HepG2 (cell line): ENCODE measurements around the gene SLC16A11. TPM values are rescaled to one million over a fixed set of nuclear protein-coding genes. Genes with fewer than 3 reads are reported as not detected.

Experiments
- FOXA3 ChIP-seq: IDR thresholded peaks from 2 replicates; pipeline ENCODE4 v1.6.1; 2016; ENCODE audit warnings: missing genetic modification reagents, missing compliant biosample characterization
- GFI1 ChIP-seq: sonication (generic); formaldehyde crosslinking; IDR thresholded peaks from 2 replicates; pipeline ENCODE4 v1.5.0; 2020; ENCODE audit warnings: missing genetic modification reagents, mild to moderate bottlenecking, borderline replicate concordance
- MAX ChIP-seq: IDR thresholded peaks from 2 replicates; pipeline ENCODE4 v1.6.1; 2012; ENCODE audit warnings: inconsistent platforms
- MZF1 ChIP-seq: sonication (generic); formaldehyde crosslinking; IDR thresholded peaks from 2 replicates; pipeline ENCODE4 v1.8.1; 2023; ENCODE audit warnings: mild to moderate bottlenecking, missing genetic modification reagents, borderline replicate concordance
- SAP130 ChIP-seq: IDR thresholded peaks from 2 replicates; pipeline ENCODE4 v1.6.1; 2016; ENCODE audit warnings: low read depth
- SIX1 ChIP-seq: sonication (generic); formaldehyde crosslinking; IDR thresholded peaks from 2 replicates; pipeline ENCODE4 v1.4.0; 2020; ENCODE audit warnings: missing genetic modification reagents, borderline replicate concordance
- SMAD9 ChIP-seq: sonication (generic); formaldehyde crosslinking; IDR thresholded peaks from 2 replicates; pipeline ENCODE4 v1.5.1; 2020; ENCODE audit warnings: mild to moderate bottlenecking, missing genetic modification reagents
- TCF7 ChIP-seq: sonication (generic); IDR thresholded peaks from 2 replicates; pipeline ENCODE4 v1.6.1; 2016; ENCODE audit warnings: antibody characterized with exemption, low read depth
- ZFYVE20 ChIP-seq: sonication (generic); formaldehyde crosslinking; IDR thresholded peaks from 2 replicates; pipeline ENCODE4 v1.8.0; 2023; ENCODE audit warnings: low read depth, mild to moderate bottlenecking, moderate library complexity, missing genetic modification reagents, borderline replicate concordance
- ZNF549 ChIP-seq: sonication (generic); formaldehyde crosslinking; IDR thresholded peaks from 2 replicates; pipeline ENCODE4 v1.5.0; 2020; ENCODE audit warnings: missing genetic modification reagents
- ZNF550 ChIP-seq: sonication (generic); formaldehyde crosslinking; IDR thresholded peaks from 2 replicates; pipeline ENCODE4 v1.4.0; 2020; ENCODE audit warnings: mild to moderate bottlenecking, missing genetic modification reagents, borderline replicate concordance
- ZNF557 ChIP-seq: sonication (generic); formaldehyde crosslinking; IDR thresholded peaks from 2 replicates; pipeline ENCODE4 v1.4.0; 2020; ENCODE audit warnings: missing genetic modification reagents
- ZNF572 ChIP-seq: sonication (generic); formaldehyde crosslinking; IDR thresholded peaks from 2 replicates; pipeline ENCODE4 v1.5.1; 2020; ENCODE audit warnings: mild to moderate bottlenecking, missing genetic modification reagents
- polyA plus RNA-seq, 8 experiments: library from polyadenylated mRNA; depleted of rRNA in 3 of 8; stranded (reverse) in 7 of 8; unstranded in 1 of 8; fragments of >200 nt; fragmentation: Illumina TruSeq in 4 of 8; extraction: Trizol in 4 of 8; gene quantifications; 2 replicates each; pipeline versions ENCODE4 v1.2.1 to v1.2.3, GENCODE V29; 2011 to 2016; ENCODE audit warnings: low read depth in 4 of 8, missing spikeins in 1 of 8, mixed read lengths in 1 of 8; ENCODE audit not compliant: insufficient read depth in 1 of 8
- total RNA-seq, 5 experiments: library from RNA; depleted of rRNA; stranded (reverse); fragments of >200 nt; fragmentation: Illumina TruSeq; extraction: Trizol; gene quantifications; 2 replicates each; pipeline ENCODE4 v1.2.3, GENCODE V29; 2016; ENCODE audit warnings: low read depth in 1 of 5
- TF ChIP-seq, protein P1 (sequence below): sonication (generic); formaldehyde crosslinking; IDR thresholded peaks from 2 replicates; pipeline ENCODE4 v1.4.0; 2020; ENCODE audit warnings: missing genetic modification reagents, borderline replicate concordance
- TF ChIP-seq, protein P2 (sequence below): sonication (generic); formaldehyde crosslinking; IDR thresholded peaks from 2 replicates; pipeline ENCODE4 v1.5.1; 2020; ENCODE audit warnings: mild to moderate bottlenecking, missing genetic modification reagents, moderate library complexity
- TF ChIP-seq, protein P3 (sequence below): fragments of 450-650 bp; IDR thresholded peaks from 2 replicates; pipeline ENCODE4 v1.6.1; 2017; ENCODE audit warnings: mild to moderate bottlenecking
- TF ChIP-seq, protein P4 (sequence below): sonication (generic); formaldehyde crosslinking; IDR thresholded peaks from 2 replicates; pipeline ENCODE4 v1.4.0; 2020; ENCODE audit warnings: missing genetic modification reagents, mild to moderate bottlenecking, borderline replicate concordance

SLC16A11 gene
- total and polyA plus RNA-seq, 2 of the 13 experiments (the other 11 are each of a cell fraction or from before 2014, with no cell fraction given), result not detected

DNA sequence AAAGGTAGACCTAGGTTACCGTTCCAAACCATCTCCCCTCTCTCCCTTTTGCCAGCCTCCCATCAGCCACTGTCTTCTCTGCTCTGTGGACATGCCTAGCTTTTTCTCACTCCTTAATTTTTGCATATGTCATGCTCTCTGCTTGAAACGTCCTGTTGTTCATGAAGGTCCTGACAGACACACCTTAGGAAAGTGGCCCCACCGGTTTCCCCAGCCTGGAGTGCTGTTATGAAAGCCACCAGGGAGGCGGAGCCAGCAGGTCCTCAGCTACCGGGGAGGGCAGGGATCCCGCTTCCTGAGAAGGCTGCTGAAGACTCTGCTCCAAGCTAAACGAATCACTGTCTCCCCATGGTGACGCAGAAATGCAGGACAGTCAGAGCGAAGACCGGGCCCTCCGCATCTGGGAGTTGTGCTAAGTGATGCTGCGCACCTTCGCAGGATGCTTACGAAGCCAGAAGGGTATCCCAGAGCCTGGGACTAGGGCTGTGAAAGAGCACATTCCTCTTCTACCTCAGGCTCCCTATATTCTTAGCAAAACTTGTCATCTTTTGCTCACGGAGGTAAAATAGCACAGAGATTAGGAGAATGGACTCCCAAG lies 2.3 kb upstream of the SLC16A11 start (continued):
- TF ChIP-seq ZNF572 (CRISPR knock-in tag) (no peak), MZF1 (no peak), SIX1 (CRISPR knock-in tag) (no peak), TCF7 (no peak), GFI1 (CRISPR knock-in tag) (no peak), ZFYVE20 (CRISPR knock-in tag) (no peak), SAP130 (CRISPR knock-in tag) (peak; percentile 49; the same call in 1 of the 2 replicates), ZNF550 (no peak), FOXA3 (no peak), MAX (0 out of 2 replicates have a peak, but pooled peaks have one; percentile 21), ZNF549 (no peak), SMAD9 (CRISPR knock-in tag) (no peak), ZNF557 (CRISPR knock-in tag) (no peak)
- TF ChIP-seq, protein P1, sequence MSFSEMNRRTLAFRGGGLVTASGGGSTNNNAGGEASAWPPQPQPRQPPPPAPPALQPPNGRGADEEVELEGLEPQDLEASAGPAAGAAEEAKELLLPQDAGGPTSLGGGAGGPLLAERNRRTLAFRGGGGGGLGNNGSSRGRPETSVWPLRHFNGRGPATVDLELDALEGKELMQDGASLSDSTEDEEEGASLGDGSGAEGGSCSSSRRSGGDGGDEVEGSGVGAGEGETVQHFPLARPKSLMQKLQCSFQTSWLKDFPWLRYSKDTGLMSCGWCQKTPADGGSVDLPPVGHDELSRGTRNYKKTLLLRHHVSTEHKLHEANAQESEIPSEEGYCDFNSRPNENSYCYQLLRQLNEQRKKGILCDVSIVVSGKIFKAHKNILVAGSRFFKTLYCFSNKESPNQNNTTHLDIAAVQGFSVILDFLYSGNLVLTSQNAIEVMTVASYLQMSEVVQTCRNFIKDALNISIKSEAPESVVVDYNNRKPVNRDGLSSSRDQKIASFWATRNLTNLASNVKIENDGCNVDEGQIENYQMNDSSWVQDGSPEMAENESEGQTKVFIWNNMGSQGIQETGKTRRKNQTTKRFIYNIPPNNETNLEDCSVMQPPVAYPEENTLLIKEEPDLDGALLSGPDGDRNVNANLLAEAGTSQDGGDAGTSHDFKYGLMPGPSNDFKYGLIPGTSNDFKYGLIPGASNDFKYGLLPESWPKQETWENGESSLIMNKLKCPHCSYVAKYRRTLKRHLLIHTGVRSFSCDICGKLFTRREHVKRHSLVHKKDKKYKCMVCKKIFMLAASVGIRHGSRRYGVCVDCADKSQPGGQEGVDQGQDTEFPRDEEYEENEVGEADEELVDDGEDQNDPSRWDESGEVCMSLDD (CRISPR knock-in tag), result no peak
- TF ChIP-seq, protein P2, sequence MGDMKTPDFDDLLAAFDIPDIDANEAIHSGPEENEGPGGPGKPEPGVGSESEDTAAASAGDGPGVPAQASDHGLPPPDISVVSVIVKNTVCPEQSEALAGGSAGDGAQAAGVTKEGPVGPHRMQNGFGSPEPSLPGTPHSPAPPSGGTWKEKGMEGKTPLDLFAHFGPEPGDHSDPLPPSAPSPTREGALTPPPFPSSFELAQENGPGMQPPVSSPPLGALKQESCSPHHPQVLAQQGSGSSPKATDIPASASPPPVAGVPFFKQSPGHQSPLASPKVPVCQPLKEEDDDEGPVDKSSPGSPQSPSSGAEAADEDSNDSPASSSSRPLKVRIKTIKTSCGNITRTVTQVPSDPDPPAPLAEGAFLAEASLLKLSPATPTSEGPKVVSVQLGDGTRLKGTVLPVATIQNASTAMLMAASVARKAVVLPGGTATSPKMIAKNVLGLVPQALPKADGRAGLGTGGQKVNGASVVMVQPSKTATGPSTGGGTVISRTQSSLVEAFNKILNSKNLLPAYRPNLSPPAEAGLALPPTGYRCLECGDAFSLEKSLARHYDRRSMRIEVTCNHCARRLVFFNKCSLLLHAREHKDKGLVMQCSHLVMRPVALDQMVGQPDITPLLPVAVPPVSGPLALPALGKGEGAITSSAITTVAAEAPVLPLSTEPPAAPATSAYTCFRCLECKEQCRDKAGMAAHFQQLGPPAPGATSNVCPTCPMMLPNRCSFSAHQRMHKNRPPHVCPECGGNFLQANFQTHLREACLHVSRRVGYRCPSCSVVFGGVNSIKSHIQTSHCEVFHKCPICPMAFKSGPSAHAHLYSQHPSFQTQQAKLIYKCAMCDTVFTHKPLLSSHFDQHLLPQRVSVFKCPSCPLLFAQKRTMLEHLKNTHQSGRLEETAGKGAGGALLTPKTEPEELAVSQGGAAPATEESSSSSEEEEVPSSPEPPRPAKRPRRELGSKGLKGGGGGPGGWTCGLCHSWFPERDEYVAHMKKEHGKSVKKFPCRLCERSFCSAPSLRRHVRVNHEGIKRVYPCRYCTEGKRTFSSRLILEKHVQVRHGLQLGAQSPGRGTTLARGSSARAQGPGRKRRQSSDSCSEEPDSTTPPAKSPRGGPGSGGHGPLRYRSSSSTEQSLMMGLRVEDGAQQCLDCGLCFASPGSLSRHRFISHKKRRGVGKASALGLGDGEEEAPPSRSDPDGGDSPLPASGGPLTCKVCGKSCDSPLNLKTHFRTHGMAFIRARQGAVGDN, result peak; percentile 50
- TF ChIP-seq, protein P3, sequence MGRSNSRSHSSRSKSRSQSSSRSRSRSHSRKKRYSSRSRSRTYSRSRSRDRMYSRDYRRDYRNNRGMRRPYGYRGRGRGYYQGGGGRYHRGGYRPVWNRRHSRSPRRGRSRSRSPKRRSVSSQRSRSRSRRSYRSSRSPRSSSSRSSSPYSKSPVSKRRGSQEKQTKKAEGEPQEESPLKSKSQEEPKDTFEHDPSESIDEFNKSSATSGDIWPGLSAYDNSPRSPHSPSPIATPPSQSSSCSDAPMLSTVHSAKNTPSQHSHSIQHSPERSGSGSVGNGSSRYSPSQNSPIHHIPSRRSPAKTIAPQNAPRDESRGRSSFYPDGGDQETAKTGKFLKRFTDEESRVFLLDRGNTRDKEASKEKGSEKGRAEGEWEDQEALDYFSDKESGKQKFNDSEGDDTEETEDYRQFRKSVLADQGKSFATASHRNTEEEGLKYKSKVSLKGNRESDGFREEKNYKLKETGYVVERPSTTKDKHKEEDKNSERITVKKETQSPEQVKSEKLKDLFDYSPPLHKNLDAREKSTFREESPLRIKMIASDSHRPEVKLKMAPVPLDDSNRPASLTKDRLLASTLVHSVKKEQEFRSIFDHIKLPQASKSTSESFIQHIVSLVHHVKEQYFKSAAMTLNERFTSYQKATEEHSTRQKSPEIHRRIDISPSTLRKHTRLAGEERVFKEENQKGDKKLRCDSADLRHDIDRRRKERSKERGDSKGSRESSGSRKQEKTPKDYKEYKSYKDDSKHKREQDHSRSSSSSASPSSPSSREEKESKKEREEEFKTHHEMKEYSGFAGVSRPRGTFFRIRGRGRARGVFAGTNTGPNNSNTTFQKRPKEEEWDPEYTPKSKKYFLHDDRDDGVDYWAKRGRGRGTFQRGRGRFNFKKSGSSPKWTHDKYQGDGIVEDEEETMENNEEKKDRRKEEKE, result no peak
- TF ChIP-seq, protein P4, sequence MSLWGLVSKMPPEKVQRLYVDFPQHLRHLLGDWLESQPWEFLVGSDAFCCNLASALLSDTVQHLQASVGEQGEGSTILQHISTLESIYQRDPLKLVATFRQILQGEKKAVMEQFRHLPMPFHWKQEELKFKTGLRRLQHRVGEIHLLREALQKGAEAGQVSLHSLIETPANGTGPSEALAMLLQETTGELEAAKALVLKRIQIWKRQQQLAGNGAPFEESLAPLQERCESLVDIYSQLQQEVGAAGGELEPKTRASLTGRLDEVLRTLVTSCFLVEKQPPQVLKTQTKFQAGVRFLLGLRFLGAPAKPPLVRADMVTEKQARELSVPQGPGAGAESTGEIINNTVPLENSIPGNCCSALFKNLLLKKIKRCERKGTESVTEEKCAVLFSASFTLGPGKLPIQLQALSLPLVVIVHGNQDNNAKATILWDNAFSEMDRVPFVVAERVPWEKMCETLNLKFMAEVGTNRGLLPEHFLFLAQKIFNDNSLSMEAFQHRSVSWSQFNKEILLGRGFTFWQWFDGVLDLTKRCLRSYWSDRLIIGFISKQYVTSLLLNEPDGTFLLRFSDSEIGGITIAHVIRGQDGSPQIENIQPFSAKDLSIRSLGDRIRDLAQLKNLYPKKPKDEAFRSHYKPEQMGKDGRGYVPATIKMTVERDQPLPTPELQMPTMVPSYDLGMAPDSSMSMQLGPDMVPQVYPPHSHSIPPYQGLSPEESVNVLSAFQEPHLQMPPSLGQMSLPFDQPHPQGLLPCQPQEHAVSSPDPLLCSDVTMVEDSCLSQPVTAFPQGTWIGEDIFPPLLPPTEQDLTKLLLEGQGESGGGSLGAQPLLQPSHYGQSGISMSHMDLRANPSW, result no peak
